ENCODE results near the gene TFDP3.

Gene TFDP3

GRCh38 chrX:133190877-133191738, 27.0 kb downstream of the TFDP3 start:
- in situ Hi-C loops (cut with MboI; ENCODE audit: low pct_unique_long_range_greater_than_20kb, low sequenced_read_pairs, unreplicated experiment), result no loop called here
- no peak for TF ChIP-seq CTCF (IDR thresholded peaks at IDR 0.05; ENCODE audit: extremely low read depth, insufficient read depth, missing control alignments)
- DNase-seq (ENCODE audit: low spot score), result no peak

GRCh38 chrX:133189195-133189594, 29.0 kb downstream of the TFDP3 start:
- in situ Hi-C loops (cut with MboI; ENCODE audit: low pct_unique_long_range_greater_than_20kb, low sequenced_read_pairs, unreplicated experiment), result no loop called here
- no peak for DNase-seq (ENCODE audit: low spot score)
- no peak for TF ChIP-seq CTCF (IDR thresholded peaks at IDR 0.05; ENCODE audit: extremely low read depth, insufficient read depth, missing control alignments)

GRCh38 chrX:133188631-133189030, 29.5 kb downstream of the TFDP3 start:
- in situ Hi-C loops (cut with MboI; ENCODE audit: low pct_unique_long_range_greater_than_20kb, low sequenced_read_pairs, unreplicated experiment), result no loop called here
- DNase-seq (ENCODE audit: low spot score), result no peak
- TF ChIP-seq CTCF (IDR thresholded peaks at IDR 0.05; ENCODE audit: extremely low read depth, insufficient read depth, missing control alignments), result no peak

- TF ChIP-seq CTCF (IDR thresholded peaks at IDR 0.05; ENCODE audit: extremely low read depth, insufficient read depth, missing control alignments), result no peak
- DNase-seq (ENCODE audit: low spot score), result no peak
- in situ Hi-C loops (cut with MboI; ENCODE audit: low pct_unique_long_range_greater_than_20kb, low sequenced_read_pairs, unreplicated experiment), result no loop called here
These were observed 32.2 kb downstream of the TFDP3 start for GRCh38 chrX:133185938-133186337.

GRCh38 chrX:133185119-133185518, 33.0 kb downstream of the TFDP3 start:
- DNase-seq (ENCODE audit: low spot score), result no peak
- in situ Hi-C loops (cut with MboI; ENCODE audit: low pct_unique_long_range_greater_than_20kb, low sequenced_read_pairs, unreplicated experiment), result no loop called here
- no peak for TF ChIP-seq CTCF (IDR thresholded peaks at IDR 0.05; ENCODE audit: extremely low read depth, insufficient read depth, missing control alignments)

- DNase-seq (ENCODE audit: low spot score), result no peak
- in situ Hi-C loops (cut with MboI; ENCODE audit: low pct_unique_long_range_greater_than_20kb, low sequenced_read_pairs, unreplicated experiment), result no loop called here
- no peak for TF ChIP-seq CTCF (IDR thresholded peaks at IDR 0.05; ENCODE audit: extremely low read depth, insufficient read depth, missing control alignments)
These were observed 34.3 kb downstream of the TFDP3 start for GRCh38 chrX:133183806-133184205.
